PC-3 (cell line): Measurements from ENCODE around the gene GAL3ST1. TPM values are rescaled to one million over a fixed set of nuclear protein-coding genes. Genes with fewer than 3 reads are reported as not detected.
A peak's percentile ranks its signal among the peaks of the same experiment; 100 is the strongest.

Experiments used
- ATAC-seq: fragments of 200-7000 bp; cut with Tn5 transposase; 2 replicates; pipeline ENCODE4 v1.9.1; 2020; ENCODE audit warnings: mild to moderate bottlenecking, moderate library complexity
- BruUV-seq: library from RNA; stranded (reverse); fragments of 400-500 nt; replicated peaks from 2 replicates; lab custom pipeline; 2021; lab: Mats Ljungman, UMichigan
- CTCF ChIA-PET: fragments of 300-600 bp; sonication (Branson Sonifier 250); formaldehyde crosslinking; loops from one replicate; lab custom pipeline; 2022; ENCODE audit warnings: antibody characterized with exemption; lab: Charles Lee
- POLR2A ChIA-PET: fragments of 300-600 bp; sonication (Branson Sonifier 250); formaldehyde crosslinking; loops from one replicate; lab custom pipeline; 2022; ENCODE audit warnings: antibody characterized with exemption; ENCODE audit not compliant: unreplicated experiment; lab: Charles Lee
- DNase-seq: peaks from one replicate; pipeline ENCODE4 v3.0.0-alpha.2; 2015
- H2AFZ ChIP-seq: fragments of 300-600 bp; sonication (generic); 2 replicates; pipeline ENCODE4 v1.6.0; 2016; ENCODE audit warnings: antibody characterized with exemption, low read length
- H3F3A ChIP-seq: fragments of 300-600 bp; sonication (generic); one replicate; pipeline ENCODE4 v1.6.0; 2017; ENCODE audit warnings: antibody characterized with exemption, low read length, control low read depth, mild to moderate bottlenecking; ENCODE audit not compliant: unreplicated experiment
- H3K27ac ChIP-seq: fragments of 300-600 bp; sonication (generic); 2 replicates; pipeline ENCODE4 v1.5.1; 2016; ENCODE audit warnings: mild to moderate bottlenecking, low read length
- H3K27me3 ChIP-seq: fragments of 300-600 bp; sonication (generic); 2 replicates; pipeline ENCODE4 v1.6.1; 2016; ENCODE audit warnings: low read length, mixed read lengths
- H3K36me3 ChIP-seq: fragments of 300-600 bp; sonication (generic); 2 replicates; pipeline ENCODE4 v1.6.1; 2016; ENCODE audit warnings: low read depth, mixed run types, low read length, mixed read lengths
- H3K4me1 ChIP-seq: fragments of 300-600 bp; sonication (generic); 2 replicates; pipeline ENCODE4 v1.5.1; 2016; ENCODE audit warnings: low read length; ENCODE audit not compliant: insufficient read depth
- H3K4me2 ChIP-seq: fragments of 300-600 bp; sonication (generic); 2 replicates; pipeline ENCODE4 v1.6.0; 2016; ENCODE audit warnings: low read length
- H3K4me3 ChIP-seq: fragments of 300-600 bp; sonication (generic); 2 replicates; pipeline ENCODE4 v1.5.1; 2016; ENCODE audit warnings: mild to moderate bottlenecking, low read length, mixed read lengths
- H3K79me2 ChIP-seq: fragments of 300-600 bp; sonication (generic); 2 replicates; pipeline ENCODE4 v1.6.1; 2017; ENCODE audit warnings: low read length, mixed read lengths
- H3K9ac ChIP-seq: fragments of 300-600 bp; sonication (generic); 2 replicates; pipeline ENCODE4 v1.6.0; 2016; ENCODE audit warnings: mild to moderate bottlenecking, low read length
- H3K9me2 ChIP-seq: fragments of 300-600 bp; sonication (generic); replicated peaks from 2 replicates; pipeline ENCODE4 v1.6.1; 2016; ENCODE audit warnings: mixed run types, low read length, mixed read lengths
- H3K9me3 ChIP-seq: fragments of 300-600 bp; sonication (generic); 2 replicates; pipeline ENCODE4 v1.6.1; 2016; ENCODE audit warnings: low read length, mixed read lengths
- H4K20me1 ChIP-seq: fragments of 300-600 bp; sonication (generic); 2 replicates; pipeline ENCODE4 v1.6.1; 2016; ENCODE audit warnings: low read length, mixed read lengths
- EZH2 ChIP-seq: fragments of 300-600 bp; sonication (generic); IDR thresholded peaks from one replicate; pipeline ENCODE4 v1.6.1; 2017; ENCODE audit warnings: antibody characterized with exemption, mild to moderate bottlenecking, low read length; ENCODE audit not compliant: unreplicated experiment
- EZH2phosphoT487 ChIP-seq: fragments of 300-600 bp; sonication (generic); IDR thresholded peaks from 2 replicates; pipeline ENCODE4 v1.6.1; 2018; ENCODE audit warnings: mild to moderate bottlenecking, antibody characterized with exemption, low read length, borderline replicate concordance
- intact Hi-C: fragments of 100-400 bp; cut with micrococcal nuclease; formaldehyde crosslinking; loops from 2 replicates; pipeline ENCODE4 v1.9.0; 2023
- total RNA-seq: library from RNA; depleted of rRNA; stranded (reverse); fragments of >200 nt; gene quantifications from 2 replicates; pipeline ENCODE4 v1.2.3, GENCODE V29; 2014
- TF ChIP-seq, protein P1 (sequence below): fragments of 300-600 bp; sonication (generic); conservative IDR thresholded peaks from 2 replicates; pipeline ENCODE4 v1.5.1; 2017; ENCODE audit warnings: antibody characterized with exemption, low read depth, mild to moderate bottlenecking, low read length

Gene GAL3ST1
- total RNA-seq, 1 experiment from 2014 or later = not detected

DNA sequence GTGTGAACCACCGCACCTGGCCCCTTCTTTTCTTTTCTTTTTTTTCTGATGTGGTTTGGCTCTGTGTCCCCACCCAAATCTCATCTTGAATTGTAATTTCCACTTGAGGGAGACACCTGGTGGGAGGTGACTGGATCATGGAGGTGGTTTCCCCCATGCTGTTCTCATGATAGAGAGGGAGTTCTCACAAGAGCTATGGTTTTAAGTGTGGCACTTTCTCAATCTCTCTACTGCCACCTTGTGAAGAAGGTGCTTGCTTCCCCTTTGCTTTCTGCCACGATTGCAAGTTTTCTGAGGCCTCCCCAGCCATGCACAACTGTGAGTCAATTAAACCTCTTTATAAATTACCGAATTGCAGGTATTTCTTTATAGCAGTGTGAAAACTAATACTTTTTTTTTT lies 27.6 kb upstream of the GAL3ST1 start:
- no peak for TF ChIP-seq EZH2
- TF ChIP-seq EZH2phosphoT487 = no peak
- TF ChIP-seq, protein P1, sequence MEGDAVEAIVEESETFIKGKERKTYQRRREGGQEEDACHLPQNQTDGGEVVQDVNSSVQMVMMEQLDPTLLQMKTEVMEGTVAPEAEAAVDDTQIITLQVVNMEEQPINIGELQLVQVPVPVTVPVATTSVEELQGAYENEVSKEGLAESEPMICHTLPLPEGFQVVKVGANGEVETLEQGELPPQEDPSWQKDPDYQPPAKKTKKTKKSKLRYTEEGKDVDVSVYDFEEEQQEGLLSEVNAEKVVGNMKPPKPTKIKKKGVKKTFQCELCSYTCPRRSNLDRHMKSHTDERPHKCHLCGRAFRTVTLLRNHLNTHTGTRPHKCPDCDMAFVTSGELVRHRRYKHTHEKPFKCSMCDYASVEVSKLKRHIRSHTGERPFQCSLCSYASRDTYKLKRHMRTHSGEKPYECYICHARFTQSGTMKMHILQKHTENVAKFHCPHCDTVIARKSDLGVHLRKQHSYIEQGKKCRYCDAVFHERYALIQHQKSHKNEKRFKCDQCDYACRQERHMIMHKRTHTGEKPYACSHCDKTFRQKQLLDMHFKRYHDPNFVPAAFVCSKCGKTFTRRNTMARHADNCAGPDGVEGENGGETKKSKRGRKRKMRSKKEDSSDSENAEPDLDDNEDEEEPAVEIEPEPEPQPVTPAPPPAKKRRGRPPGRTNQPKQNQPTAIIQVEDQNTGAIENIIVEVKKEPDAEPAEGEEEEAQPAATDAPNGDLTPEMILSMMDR = peak; percentile 50
- Histone ChIP-seq H3K9ac (no peak overlapping the region), H2AFZ (no peak overlapping the region), H3K36me3 (no peaks in the 10 kb centered on the region), H3K9me3 (no peaks in the 10 kb centered on the region), H3K9me2 (no peaks in the 10 kb centered on the region), H3K4me3 (no peak overlapping the region), H3K79me2 (no peaks in the 10 kb centered on the region), H3K4me1 (peaks cover 14% of the 10 kb centered on the region), H3K27ac (no peak overlapping the region), H4K20me1 (no peaks in the 10 kb centered on the region), H3F3A (no peaks in the 10 kb centered on the region), H3K4me2 (no peak overlapping the region), H3K27me3 (no peaks in the 10 kb centered on the region)
- intact Hi-C loops = loop anchor here (10.0 kb wide), 1 partner anchor 157 kb away; no protein-coding TSS in a partner anchor
- POLR2A ChIA-PET = no interaction called here
- BruUV-seq = no TSS peak
- DNase-seq = peak; percentile 45
- peak; percentile 32; the same call in 1 of the 2 replicates for ATAC-seq
- CTCF ChIA-PET = interaction anchor here (0.6 to 0.7 kb wide), 2 partner anchors 10 to 40 kb away, joined by 3 to 4 read pairs; no protein-coding TSS in a partner anchor

DNA sequence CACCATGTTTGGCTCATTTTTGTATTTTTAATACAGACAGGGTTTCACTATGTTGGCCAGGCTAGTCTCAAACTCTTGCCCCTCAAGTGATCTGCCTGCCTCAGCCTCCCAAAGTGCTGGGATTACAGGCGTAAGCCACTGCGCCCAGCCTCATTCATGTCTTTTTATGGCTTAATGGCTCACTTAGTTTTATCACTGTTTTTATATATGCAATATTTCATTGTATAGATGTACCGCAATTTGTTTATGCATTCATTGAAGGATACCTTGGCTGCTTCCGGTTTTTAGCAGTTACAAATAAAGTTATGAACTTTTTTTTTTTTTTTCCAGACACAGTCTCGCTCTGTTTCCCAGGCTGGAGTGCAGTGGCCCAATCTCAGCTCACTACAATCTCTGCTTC lies 27.0 kb upstream of the GAL3ST1 start:
- no peak for DNase-seq
- Histone ChIP-seq H3K9ac (no peak overlapping the region), H3K9me2 (no peaks in the 10 kb centered on the region), H3K27me3 (no peaks in the 10 kb centered on the region), H3K27ac (no peak overlapping the region), H3K9me3 (no peaks in the 10 kb centered on the region), H2AFZ (no peak overlapping the region), H3K4me2 (no peak overlapping the region), H3F3A (no peaks in the 10 kb centered on the region), H3K4me3 (no peak overlapping the region), H3K79me2 (no peaks in the 10 kb centered on the region), H3K36me3 (no peaks in the 10 kb centered on the region), H4K20me1 (no peaks in the 10 kb centered on the region), H3K4me1 (peaks cover 10% of the 10 kb centered on the region)
- POLR2A ChIA-PET = no interaction called here
- CTCF ChIA-PET = interaction anchor here (0.7 kb wide), 1 partner anchor 9 kb away, joined by 4 read pairs; no protein-coding TSS in a partner anchor
- BruUV-seq = no TSS peak
- no peak for TF ChIP-seq EZH2
- TF ChIP-seq EZH2phosphoT487 = no peak
- TF ChIP-seq, protein P1 = no peak
- intact Hi-C loops = loop anchor here (10.0 kb wide), 1 partner anchor 157 kb away; no protein-coding TSS in a partner anchor
- no peak for ATAC-seq

DNA sequence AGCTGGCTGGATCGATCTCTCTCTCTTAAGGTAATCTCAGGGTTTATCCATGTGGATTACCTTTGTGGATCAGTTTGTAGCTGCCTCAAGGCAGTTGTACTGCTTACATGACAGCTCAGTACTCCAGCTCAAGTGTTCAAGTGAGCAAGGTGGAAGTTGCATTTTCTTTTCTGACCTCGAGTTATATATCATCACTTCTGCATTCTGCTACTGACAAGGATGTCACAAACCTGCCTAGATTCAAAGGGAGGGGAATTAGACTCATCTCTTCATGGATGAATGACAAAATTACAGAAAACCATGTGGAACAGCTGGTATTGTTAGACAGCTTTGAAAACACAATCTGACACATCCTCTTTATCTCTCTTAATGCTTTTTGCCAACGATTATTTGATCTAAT lies 26.5 kb upstream of the GAL3ST1 start:
- H3K9me3 ChIP-seq = no peaks in the 10 kb centered on the region
- no peaks in the 10 kb centered on the region for H3F3A ChIP-seq
- no peak overlapping the region for H3K27ac ChIP-seq
- no peak for ATAC-seq
- H3K4me3 ChIP-seq = no peak overlapping the region
- CTCF ChIA-PET = interaction anchor here (0.6 to 0.7 kb wide), 2 partner anchors 137 to 273 kb away, joined by 3 to 4 read pairs; no protein-coding TSS in a partner anchor
- H3K36me3 ChIP-seq = no peaks in the 10 kb centered on the region
- no peaks in the 10 kb centered on the region for H4K20me1 ChIP-seq
- no peaks in the 10 kb centered on the region for H3K9me2 ChIP-seq
- no peak overlapping the region for H2AFZ ChIP-seq
- H3K4me2 ChIP-seq = no peak overlapping the region
- H3K79me2 ChIP-seq = no peaks in the 10 kb centered on the region
- TF ChIP-seq EZH2 (no peak), EZH2phosphoT487 (no peak)
- TF ChIP-seq, protein P1 = no peak
- no peak overlapping the region for H3K9ac ChIP-seq
- H3K27me3 ChIP-seq = no peaks in the 10 kb centered on the region
- POLR2A ChIA-PET = no interaction called here
- H3K4me1 ChIP-seq = peaks cover 5% of the 10 kb centered on the region
- DNase-seq = no peak
- BruUV-seq = no TSS peak
- intact Hi-C loops = loop anchor here (10.0 kb wide), 1 partner anchor 156 kb away; no protein-coding TSS in a partner anchor
